IMR-90 (cell line): ENCODE data around the gene MXRA8. TPM values are rescaled to one million over a fixed set of nuclear protein-coding genes. Genes with fewer than 3 reads are reported as not detected.

Source experiments
- ATAC-seq: fragments of 200-7000 bp; cut with Tn5 transposase; 2 replicates; pipeline ENCODE4 v1.9.1; 2020; ENCODE audit warnings: low read depth, mild to moderate bottlenecking, moderate library complexity
- BruUV-seq: library from RNA; stranded (reverse); fragments of 400-500 nt; replicated peaks from 2 replicates; lab custom pipeline; 2021; lab: Mats Ljungman, UMichigan
- CTCF ChIA-PET: fragments of 300-600 bp; formaldehyde crosslinking; extraction: SDS; loops from one replicate; lab custom pipeline; 2021; ENCODE audit warnings: antibody characterized with exemption; lab: Yijun Ruan, JAX
- POLR2A ChIA-PET: fragments of 300-600 bp; sonication (Branson Sonifier 250); formaldehyde crosslinking; loops from one replicate; lab custom pipeline; 2022; ENCODE audit warnings: antibody characterized with exemption; ENCODE audit not compliant: unreplicated experiment; lab: Charles Lee
- DNase-seq: peaks from one replicate; pipeline ENCODE4 v3.0.0; 2013
- H2AFZ ChIP-seq: replicated peaks from 2 replicates; pipeline ENCODE3; 2013; ENCODE audit warnings: low read length, mild to moderate bottlenecking; ENCODE audit not compliant: poor library complexity
- H2AK5ac ChIP-seq: 2 replicates; pipeline ENCODE4 v1.6.1; 2013; ENCODE audit warnings: low read depth, low read length, inconsistent platforms
- H2AK9ac ChIP-seq: replicated peaks from 2 replicates; pipeline ENCODE3; 2013; ENCODE audit warnings: mild to moderate bottlenecking, low read depth, low read length, moderate library complexity; ENCODE audit not compliant: poor library complexity
- H2BK120ac ChIP-seq: 2 replicates; pipeline ENCODE4 v1.6.1; 2013; ENCODE audit warnings: low read depth, low read length, inconsistent platforms
- H2BK15ac ChIP-seq: 3 replicates; pipeline ENCODE4 v1.6.1; 2013; ENCODE audit warnings: low read depth, low read length, inconsistent platforms
- H2BK20ac ChIP-seq: 2 replicates; pipeline ENCODE4 v1.6.1; 2013; ENCODE audit warnings: low read depth, mild to moderate bottlenecking, inconsistent platforms, low read length, moderate library complexity
- H2BK5ac ChIP-seq: 2 replicates; pipeline ENCODE4 v1.6.1; 2013; ENCODE audit warnings: mild to moderate bottlenecking, low read depth, low read length, inconsistent platforms; ENCODE audit not compliant: poor library complexity, severe bottlenecking
- H3K14ac ChIP-seq: replicated peaks from 2 replicates; pipeline ENCODE4 v1.6.1; 2013; ENCODE audit warnings: low read depth, low read length, inconsistent platforms
- H3K18ac ChIP-seq: 2 replicates; pipeline ENCODE4 v1.6.1; 2013; ENCODE audit warnings: low read depth, low read length, control low read depth
- H3K23ac ChIP-seq: 2 replicates; pipeline ENCODE4 v1.6.1; 2013; ENCODE audit warnings: low read depth, low read length, inconsistent platforms
- H3K27ac ChIP-seq: 2 replicates; pipeline ENCODE4 v1.5.1; 2013; ENCODE audit warnings: mild to moderate bottlenecking, control low read depth, low read length; ENCODE audit not compliant: insufficient read depth
- H3K27me3 ChIP-seq: 2 replicates; pipeline ENCODE4 v1.6.1; 2013; ENCODE audit warnings: low read length; ENCODE audit not compliant: control insufficient read depth, insufficient read depth
- H3K36me3 ChIP-seq: 2 replicates; pipeline ENCODE4 v1.6.1; 2013; ENCODE audit warnings: low read length, mixed read lengths; ENCODE audit not compliant: control insufficient read depth, insufficient read depth
- H3K4ac ChIP-seq: 2 replicates; pipeline ENCODE4 v1.6.1; 2013; ENCODE audit warnings: low read depth, low read length, inconsistent platforms
- H3K4me1 ChIP-seq: 2 replicates; pipeline ENCODE4 v1.6.1; 2013; ENCODE audit warnings: low read length, mixed read lengths; ENCODE audit not compliant: control insufficient read depth, insufficient read depth
- H3K4me2 ChIP-seq: 2 replicates; pipeline ENCODE4 v1.6.1; 2013; ENCODE audit warnings: low read depth, mild to moderate bottlenecking, control low read depth, low read length, moderate library complexity
- H3K4me3 ChIP-seq: 2 replicates; pipeline ENCODE4 v1.5.1; 2013; ENCODE audit warnings: low read depth, mild to moderate bottlenecking, control low read depth, low read length, moderate library complexity; ENCODE audit not compliant: insufficient read depth
- H3K56ac ChIP-seq: 2 replicates; pipeline ENCODE4 v1.6.1; 2013; ENCODE audit warnings: low read length, inconsistent platforms; ENCODE audit not compliant: insufficient read depth; ENCODE audit errors: extremely low read depth
- H3K79me1 ChIP-seq, 2 experiments: 2 replicates each; pipeline ENCODE4 v1.6.1; 2013; ENCODE audit warnings: low read length in 2 of 2, inconsistent platforms in 1 of 2, low read depth in 1 of 2
- H3K9ac ChIP-seq: 2 replicates; pipeline ENCODE4 v1.6.1; 2013; ENCODE audit warnings: low read depth, low read length, control low read depth
- H3K9me1 ChIP-seq: 2 replicates; pipeline ENCODE4 v1.6.1; 2013; ENCODE audit warnings: low read length, inconsistent platforms; ENCODE audit not compliant: insufficient read depth
- H3K9me3 ChIP-seq: 2 replicates; pipeline ENCODE4 v1.6.1; 2013; ENCODE audit warnings: low read length; ENCODE audit not compliant: control insufficient read depth, insufficient read depth
- H4K20me1 ChIP-seq: 2 replicates; pipeline ENCODE4 v1.6.1; 2013; ENCODE audit warnings: low read length, inconsistent platforms; ENCODE audit not compliant: insufficient read depth
- H4K5ac ChIP-seq: 2 replicates; pipeline ENCODE4 v1.6.1; 2013; ENCODE audit warnings: mild to moderate bottlenecking, low read depth, low read length, control low read depth
- H4K8ac ChIP-seq, 2 experiments: 2 replicates each; pipeline ENCODE4 v1.6.1; 2013; ENCODE audit warnings: low read depth in 2 of 2, low read length in 2 of 2, control low read depth in 1 of 2, inconsistent platforms in 1 of 2
- H4K91ac ChIP-seq: 2 replicates; pipeline ENCODE4 v1.6.1; 2013; ENCODE audit warnings: low read depth, low read length, inconsistent platforms; ENCODE audit not compliant: insufficient read depth
- CTCF ChIP-seq: conservative IDR thresholded peaks from 2 replicates; pipeline ENCODE4 v1.5.1; 2012; ENCODE audit warnings: mild to moderate bottlenecking, low read depth, low read length, improper control_type of control experiment
- MAZ ChIP-seq: IDR thresholded peaks from 2 replicates; pipeline ENCODE4 v1.6.1; 2012; ENCODE audit warnings: low read depth, mild to moderate bottlenecking, low read length, improper control_type of control experiment, moderate library complexity, borderline replicate concordance
- MXI1 ChIP-seq: IDR thresholded peaks from 2 replicates; pipeline ENCODE4 v1.6.1; 2012; ENCODE audit warnings: low read depth, mild to moderate bottlenecking, low read length, moderate library complexity, borderline replicate concordance
- SMC3 ChIP-seq: fragments of 150-350 bp; IDR thresholded peaks from 2 replicates; pipeline ENCODE4 v1.6.1; 2016; ENCODE audit warnings: low read depth, mild to moderate bottlenecking, antibody characterized with exemption, low read length, moderate library complexity
- WGBS, 2 experiments: methylation state at CpG; one replicate each; pipeline versions ENCODE4 v1.1.5 to v1.1.7; 2013; ENCODE audit warnings: missing lambda C conversion rate in 2 of 2; ENCODE audit not compliant: insufficient read length in 1 of 2; ENCODE audit errors: extremely low coverage in 2 of 2; 5-methylcytosine and 5-hydroxymethylcytosine counted together
- dilution Hi-C: fragments of 300-500 bp; cut with HindIII; formaldehyde crosslinking; loops from one replicate; pipeline ENCODE4 v1.14.3; 2018; ENCODE audit warnings: low sequenced_read_pairs; ENCODE audit not compliant: unreplicated experiment
- in situ Hi-C: fragments of 300-500 bp; cut with MboI; formaldehyde crosslinking; loops from 3 replicates; pipeline ENCODE4 v1.14.3; 2019; ENCODE audit warnings: low sequenced_read_pairs, inconsistent platforms, mixed read lengths
- intact Hi-C: fragments of 100-400 bp; cut with micrococcal nuclease; formaldehyde crosslinking; loops from 2 replicates; pipeline ENCODE4 v1.10.0; 2022
- polyA plus RNA-seq, 3 experiments: library from polyadenylated mRNA; depleted of rRNA; stranded (reverse); fragments of >200 nt; gene quantifications; 2 replicates each; pipeline ENCODE4 v1.2.3, GENCODE V29; 2012; ENCODE audit warnings: low replicate concordance in 1 of 3
- total RNA-seq: library from RNA; depleted of rRNA; stranded (reverse); fragments of >200 nt; gene quantifications from 2 replicates; pipeline ENCODE4 v1.2.3, GENCODE V29; 2012

The MXRA8 gene
- total and polyA plus RNA-seq, 2 of the 4 experiments (the other 2 are of a cell fraction) = 92.5 to 469 TPM

GRCh38 chr1:1320666-1321448 is 37.5 kb downstream of the MXRA8 start:
- ChIA-PET CTCF (no interaction called here), POLR2A (no interaction called here)
- H4K8ac ChIP-seq = no peak overlapping the region; a peak in 1 of 4 replicates
- no peak overlapping the region for H3K4me3 ChIP-seq
- dilution Hi-C loops = no loop called here
- no peak overlapping the region for H2AK9ac ChIP-seq
- peaks cover 10 to 75% of the 10 kb centered on the region in 2 experiments for H3K79me1 ChIP-seq
- H3K14ac ChIP-seq = no peak overlapping the region
- H3K36me3 ChIP-seq = peaks cover 27% of the 10 kb centered on the region
- no peak overlapping the region for H2BK120ac ChIP-seq
- H3K4me1 ChIP-seq = peaks cover 16% of the 10 kb centered on the region; the same call in 1 of the 2 replicates
- no TSS peak for BruUV-seq
- H2BK15ac ChIP-seq = no peak overlapping the region
- H3K9me3 ChIP-seq = no peaks in the 10 kb centered on the region
- no peak overlapping the region for H3K23ac ChIP-seq
- intact Hi-C loops = no loop called here
- no peak overlapping the region for H2BK5ac ChIP-seq
- H3K4ac ChIP-seq = no peak overlapping the region
- H4K20me1 ChIP-seq = peaks cover 73% of the 10 kb centered on the region
- H3K18ac ChIP-seq = no peak overlapping the region
- no peak overlapping the region for H3K56ac ChIP-seq
- WGBS, 2 experiments = 53% methylated on average over 9 of the region's 23 CpGs; no CpG with 5 or more reads in 1 of the 2 experiments
- in situ Hi-C loops = no loop called here
- no peaks in the 10 kb centered on the region for H3K27me3 ChIP-seq
- H2AK5ac ChIP-seq = no peak overlapping the region
- H3K4me2 ChIP-seq = no peak overlapping the region
- no peak for TF ChIP-seq MXI1
- no peak for TF ChIP-seq SMC3
- TF ChIP-seq MAZ = no peak
- no peak for TF ChIP-seq CTCF
- no peak overlapping the region for H2AFZ ChIP-seq
- H4K91ac ChIP-seq = no peak overlapping the region
- H3K27ac ChIP-seq = no peak overlapping the region; the same call in 1 of the 2 replicates
- peaks cover 4% of the 10 kb centered on the region for H3K9me1 ChIP-seq
- ATAC-seq (no peak), DNase-seq (peak; percentile 31)
- H4K5ac ChIP-seq = no peak overlapping the region
- H3K9ac ChIP-seq = no peak overlapping the region
- H2BK20ac ChIP-seq = no peak overlapping the region
